ENCODE results near the gene IQGAP1. TPM values are rescaled to one million over a fixed set of nuclear protein-coding genes. Genes with fewer than 3 reads are reported as not detected.
"Not testable (repeated sequence)": the region's sequence is repeated elsewhere in the genome, so short reads cannot be mapped to it uniquely, and the experiment has no call there.

Gene IQGAP1
- total RNA-seq, 4 donors from 2014 or later: 220 to 320 (median 295) TPM

DNA sequence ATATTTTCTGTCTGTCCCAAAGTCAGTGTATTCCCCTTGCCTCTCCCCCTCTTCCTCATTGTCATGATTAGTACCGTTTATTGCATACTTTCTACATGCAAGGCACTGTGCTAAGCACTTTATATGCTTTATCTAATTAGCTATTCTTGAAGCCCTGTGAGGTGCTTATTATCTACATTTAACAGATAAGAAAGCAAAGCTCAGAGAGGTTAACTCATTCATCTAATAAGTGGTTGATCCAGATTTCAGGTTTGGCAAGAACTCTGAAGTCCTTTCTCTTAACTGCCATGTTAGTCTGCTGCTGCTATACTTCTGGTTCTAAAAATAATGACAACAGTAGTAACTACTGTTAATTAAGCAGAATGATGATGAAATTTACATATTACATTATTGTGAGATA lies 13.5 kb downstream of the IQGAP1 start:
- DNase-seq (ENCODE audit: low spot score) (no peak), ATAC-seq (ENCODE audit: low FRiP score) (no peak)
- TF ChIP-seq, protein P1, sequence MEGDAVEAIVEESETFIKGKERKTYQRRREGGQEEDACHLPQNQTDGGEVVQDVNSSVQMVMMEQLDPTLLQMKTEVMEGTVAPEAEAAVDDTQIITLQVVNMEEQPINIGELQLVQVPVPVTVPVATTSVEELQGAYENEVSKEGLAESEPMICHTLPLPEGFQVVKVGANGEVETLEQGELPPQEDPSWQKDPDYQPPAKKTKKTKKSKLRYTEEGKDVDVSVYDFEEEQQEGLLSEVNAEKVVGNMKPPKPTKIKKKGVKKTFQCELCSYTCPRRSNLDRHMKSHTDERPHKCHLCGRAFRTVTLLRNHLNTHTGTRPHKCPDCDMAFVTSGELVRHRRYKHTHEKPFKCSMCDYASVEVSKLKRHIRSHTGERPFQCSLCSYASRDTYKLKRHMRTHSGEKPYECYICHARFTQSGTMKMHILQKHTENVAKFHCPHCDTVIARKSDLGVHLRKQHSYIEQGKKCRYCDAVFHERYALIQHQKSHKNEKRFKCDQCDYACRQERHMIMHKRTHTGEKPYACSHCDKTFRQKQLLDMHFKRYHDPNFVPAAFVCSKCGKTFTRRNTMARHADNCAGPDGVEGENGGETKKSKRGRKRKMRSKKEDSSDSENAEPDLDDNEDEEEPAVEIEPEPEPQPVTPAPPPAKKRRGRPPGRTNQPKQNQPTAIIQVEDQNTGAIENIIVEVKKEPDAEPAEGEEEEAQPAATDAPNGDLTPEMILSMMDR (IDR thresholded peaks at IDR 0.05): no peak

DNA sequence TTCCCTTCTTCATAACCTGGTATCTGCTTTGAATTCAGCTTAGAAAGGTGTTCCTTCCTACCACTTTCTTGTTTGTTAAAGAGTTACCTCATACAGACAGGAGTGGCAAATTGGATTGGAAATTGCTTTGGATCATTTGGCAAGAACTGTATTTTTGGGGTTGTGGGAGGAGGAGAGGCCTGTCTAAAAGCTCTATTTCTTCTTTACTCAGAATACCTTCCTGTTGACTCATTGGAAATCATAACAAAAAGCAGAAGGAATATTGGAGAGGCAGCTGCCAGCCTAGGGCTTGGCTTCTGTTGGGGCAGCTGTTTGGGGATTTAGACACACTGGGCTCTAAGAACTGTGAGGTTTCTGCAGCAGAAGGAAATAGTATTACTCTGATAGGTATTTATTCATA lies 14.2 kb downstream of the IQGAP1 start:
- TF ChIP-seq, protein P1 (IDR thresholded peaks at IDR 0.05): no peak
- ATAC-seq (ENCODE audit: low FRiP score) (peak; percentile 92), DNase-seq (ENCODE audit: low spot score) (no peak)

DNA sequence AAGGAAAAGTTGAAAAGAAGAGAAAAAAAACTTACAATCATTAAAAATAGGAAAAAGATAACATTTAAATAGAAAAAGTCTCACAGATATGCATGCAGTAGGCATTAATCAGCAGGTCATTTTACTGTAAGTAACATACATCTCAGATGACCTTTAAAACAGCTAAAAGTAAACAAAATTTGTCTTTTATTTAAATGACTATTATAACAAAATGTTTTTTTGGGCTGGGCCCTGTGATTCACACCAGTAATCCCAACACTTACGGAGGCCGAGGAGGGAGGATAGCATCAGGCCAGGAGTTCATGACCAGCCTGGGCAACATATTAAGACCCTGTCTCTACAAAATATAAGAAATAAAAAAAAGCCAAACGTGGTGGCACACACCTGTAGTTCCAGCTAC lies 14.7 kb downstream of the IQGAP1 start:
- DNase-seq (ENCODE audit: low spot score): no peak
- ATAC-seq (ENCODE audit: low FRiP score): no peak
- TF ChIP-seq, protein P1 (IDR thresholded peaks at IDR 0.05): no peak

DNA sequence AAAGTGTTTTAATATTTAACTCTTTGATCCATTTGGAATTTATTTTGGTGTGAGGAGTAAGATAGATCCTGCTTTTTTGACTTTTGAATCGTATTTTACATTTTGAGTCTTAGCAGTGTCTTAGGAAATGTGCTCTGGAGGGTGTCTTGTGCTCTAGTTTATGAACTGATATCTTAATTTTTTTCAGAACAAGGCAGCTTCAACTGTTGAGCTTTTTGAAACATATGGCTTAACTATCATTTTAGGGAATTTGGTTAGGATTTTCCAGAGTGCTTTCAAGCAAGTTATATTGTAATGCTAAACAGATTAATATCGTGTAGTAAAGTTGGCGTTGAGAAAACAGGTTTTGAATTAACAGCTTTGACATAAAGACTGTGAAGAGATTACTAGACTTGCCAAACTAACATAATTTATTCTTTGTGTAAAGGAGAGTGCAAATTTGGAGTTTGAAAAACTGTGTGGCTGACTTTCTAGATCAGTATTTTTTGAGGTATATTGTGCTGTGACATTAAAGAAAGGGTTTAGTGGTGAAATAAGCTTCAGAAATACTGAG lies 17.1 kb downstream of the IQGAP1 start:
- DNase-seq (ENCODE audit: low spot score) (no peak), ATAC-seq (ENCODE audit: low FRiP score) (no peak)
- TF ChIP-seq, protein P1 (IDR thresholded peaks at IDR 0.05): no peak

DNA sequence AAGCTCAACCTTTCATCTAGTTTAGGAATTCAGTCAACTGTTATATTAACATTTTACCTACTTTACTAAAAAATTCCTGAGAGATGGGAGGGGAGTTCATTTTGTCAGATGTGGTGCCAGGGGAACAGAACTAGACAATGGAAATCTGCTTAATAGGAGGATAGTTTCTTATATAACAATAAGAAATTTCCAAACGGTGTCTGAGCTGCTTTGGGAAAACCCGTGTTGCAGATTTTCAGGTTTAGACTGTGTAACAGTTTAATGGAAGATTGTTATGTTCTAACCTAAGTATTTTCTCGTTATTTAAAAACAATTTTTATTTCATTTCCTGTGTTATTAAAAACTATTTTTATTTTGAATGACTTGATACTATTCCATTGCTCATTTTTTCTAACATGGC lies 19.3 kb downstream of the IQGAP1 start:
- ATAC-seq (ENCODE audit: low FRiP score) (no peak), DNase-seq (ENCODE audit: low spot score) (no peak)
- TF ChIP-seq, protein P1 (IDR thresholded peaks at IDR 0.05): no peak

DNA sequence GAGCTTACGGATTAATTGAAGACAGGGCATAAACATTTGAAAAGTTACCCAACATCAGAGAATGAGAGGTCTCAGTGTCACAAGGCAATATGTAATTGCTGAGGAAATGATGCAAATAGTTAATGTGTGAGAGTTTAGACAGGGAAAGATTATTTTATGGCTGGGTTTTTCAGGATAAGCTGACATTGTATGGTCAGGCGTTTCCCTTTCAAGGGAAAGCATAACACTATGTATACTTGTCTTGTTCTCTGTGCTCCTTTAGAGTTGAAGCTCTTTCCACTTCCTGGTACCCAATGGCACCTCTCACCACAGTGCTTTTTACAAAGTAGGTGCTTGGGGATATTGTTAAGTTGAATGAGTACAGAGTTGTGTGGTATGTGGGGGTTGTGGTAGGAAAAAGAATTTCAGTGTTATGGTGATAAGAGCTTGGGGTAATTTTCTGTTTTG lies 19.9 kb downstream of the IQGAP1 start:
- DNase-seq (ENCODE audit: low spot score): no peak
- ATAC-seq (ENCODE audit: low FRiP score): peak; percentile 43
- TF ChIP-seq, protein P1 (IDR thresholded peaks at IDR 0.05): no peak

DNA sequence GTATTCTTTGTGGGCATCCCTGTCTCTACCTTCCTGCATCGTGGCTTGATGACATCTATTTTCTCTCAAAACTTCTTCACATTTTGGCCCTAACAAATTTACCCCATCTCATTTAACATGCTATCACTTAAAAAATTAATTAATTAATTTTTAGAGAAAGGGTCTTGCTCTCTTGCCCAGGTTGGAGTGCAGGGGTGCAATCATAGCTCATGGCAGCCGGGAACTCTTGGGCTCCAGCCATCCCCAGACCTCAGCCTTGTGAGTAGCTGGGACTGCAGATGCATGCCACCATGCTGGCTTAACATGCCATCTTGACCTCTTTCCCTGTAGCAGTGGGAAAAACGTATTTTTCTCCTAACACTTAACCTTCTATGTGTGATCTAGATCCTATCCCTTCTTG lies 20.6 kb downstream of the IQGAP1 start:
- TF ChIP-seq, protein P1 (IDR thresholded peaks at IDR 0.05): no peak
- no peak for ATAC-seq (ENCODE audit: low FRiP score)
- DNase-seq (ENCODE audit: low spot score): no peak

DNA sequence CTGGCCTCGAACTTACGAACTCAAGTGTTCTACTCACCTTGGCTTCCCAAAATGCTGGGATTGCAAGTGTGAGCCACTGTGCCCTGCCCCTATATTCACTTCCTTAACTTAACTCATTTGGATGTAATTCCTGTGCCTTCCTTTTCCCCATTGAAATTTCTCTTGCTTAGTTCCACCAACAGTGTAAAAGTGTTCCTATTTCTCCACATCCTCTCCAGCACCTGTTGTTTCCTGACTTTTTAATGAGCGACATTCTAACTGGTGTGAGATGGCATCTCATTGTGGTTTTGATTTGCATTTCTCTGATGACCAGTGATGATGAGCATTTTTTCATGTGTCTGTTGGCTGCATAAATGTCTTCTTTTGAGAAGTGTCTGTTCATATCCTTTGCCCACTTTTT lies 21.5 kb downstream of the IQGAP1 start:
- not testable (repeated sequence) for ATAC-seq (ENCODE audit: low FRiP score); DNase-seq (ENCODE audit: low spot score)

DNA sequence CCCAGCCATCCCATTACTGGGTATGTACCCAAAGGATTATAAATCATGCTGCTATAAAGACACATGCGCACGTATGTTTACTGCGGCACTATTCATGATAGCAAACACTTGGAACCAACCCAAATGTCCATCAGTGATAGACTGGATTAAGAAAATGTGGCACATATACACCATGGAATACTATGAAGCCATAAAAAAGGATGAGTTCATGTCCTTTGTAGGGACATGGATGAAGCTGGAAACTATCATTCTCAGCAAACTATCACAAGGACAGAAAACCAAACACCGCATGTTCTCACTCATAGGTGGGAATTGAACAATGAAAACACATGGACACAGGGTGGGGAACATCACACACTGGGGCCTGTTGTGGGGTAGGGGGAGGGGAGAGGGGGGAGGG lies 22.3 kb downstream of the IQGAP1 start:
- DNase-seq (ENCODE audit: low spot score); ATAC-seq (ENCODE audit: low FRiP score): not testable (repeated sequence)

Data from omental fat pad (tissue), 4 donors.